Brain pericyte (primary cell): ENCODE data around the gene CTAG1A.
"Not testable (repeated sequence)": the region's sequence is repeated elsewhere in the genome, so short reads cannot be mapped to it uniquely, and the experiment has no call there.

ENCODE experiments used
- DNase-seq: peaks from one replicate; pipeline ENCODE4 v3.0.0-alpha.2; 2012; ENCODE audit warnings: low read depth, low spot score

The CTAG1A gene

DNA sequence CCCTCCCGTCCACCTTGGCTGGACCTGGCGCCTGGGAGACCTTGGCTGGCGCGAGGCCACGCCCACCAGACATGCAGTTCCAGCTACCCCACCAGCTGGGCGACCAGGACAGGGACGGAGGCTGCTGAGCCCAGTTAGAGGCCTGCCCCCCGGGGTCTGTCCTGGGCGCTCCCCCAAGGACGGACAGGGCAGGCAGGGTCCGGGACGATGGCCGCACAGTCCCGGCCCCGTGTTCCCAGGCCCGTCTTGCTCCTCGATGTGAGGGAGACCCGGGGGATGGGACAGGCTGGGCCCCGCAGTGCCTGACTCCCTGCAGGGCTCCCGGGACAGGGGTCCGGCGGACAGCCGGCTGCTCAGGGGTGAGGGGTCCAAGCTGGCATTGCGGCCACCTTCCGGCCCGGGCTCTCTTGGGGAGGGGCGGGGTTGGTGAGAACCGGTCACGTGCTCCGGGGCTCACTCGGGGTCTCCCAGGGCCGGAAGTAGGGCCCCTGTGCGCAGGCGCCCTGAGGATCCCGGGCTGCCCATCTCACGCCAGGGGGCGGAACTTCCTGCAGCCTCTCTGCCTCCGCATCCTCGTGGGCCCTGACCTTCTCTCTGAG, at the start of gene CTAG1A:
Gene CTAG1A, plus strand, starts transcription at position 549 of the 599 bp plus-strand sequence. CDS start 74 bp downstream, outside the sequence.
- DNase-seq, result not testable (repeated sequence)

- DNase-seq, result no peak
These were observed 49.0 kb upstream of the CTAG1A start for GRCh38 chrX:154535892-154536291.

DNA sequence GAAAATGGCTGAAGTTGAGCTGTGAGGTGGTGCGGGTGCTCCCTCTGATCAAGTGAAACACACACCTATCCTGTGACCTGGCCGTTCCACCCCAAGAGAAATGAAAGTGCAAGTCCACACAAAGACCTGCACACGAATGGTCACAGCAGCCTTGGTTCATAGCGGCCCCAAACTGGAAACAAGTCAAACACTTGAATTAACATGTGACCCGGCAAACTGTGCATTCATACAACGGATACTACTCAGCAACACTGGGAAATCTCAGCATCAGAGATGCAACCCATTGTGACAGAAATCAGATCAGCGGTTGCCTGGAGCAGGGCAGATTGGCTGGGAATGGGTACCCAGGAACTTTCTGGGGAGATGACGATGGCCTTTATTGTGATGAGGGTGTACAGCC, 45.9 kb upstream of the CTAG1A start:
- DNase-seq, result no peak

- not testable (repeated sequence) for DNase-seq
These were observed 44.6 kb upstream of the CTAG1A start for GRCh38 chrX:154540365-154540764.

GRCh38 chrX:154540897-154541535, 43.9 kb upstream of the CTAG1A start:
- DNase-seq, result no peak

- DNase-seq, result no peak
These were observed 43.4 kb upstream of the CTAG1A start for GRCh38 chrX:154541589-154541895.

GRCh38 chrX:154541896-154542722, 42.8 kb upstream of the CTAG1A start:
- peak; percentile 80 for DNase-seq

- DNase-seq, result no peak
These were observed 42.1 kb upstream of the CTAG1A start for GRCh38 chrX:154542723-154543424.

GRCh38 chrX:154545673-154546274, 39.2 kb upstream of the CTAG1A start:
- DNase-seq, result no peak

DNA sequence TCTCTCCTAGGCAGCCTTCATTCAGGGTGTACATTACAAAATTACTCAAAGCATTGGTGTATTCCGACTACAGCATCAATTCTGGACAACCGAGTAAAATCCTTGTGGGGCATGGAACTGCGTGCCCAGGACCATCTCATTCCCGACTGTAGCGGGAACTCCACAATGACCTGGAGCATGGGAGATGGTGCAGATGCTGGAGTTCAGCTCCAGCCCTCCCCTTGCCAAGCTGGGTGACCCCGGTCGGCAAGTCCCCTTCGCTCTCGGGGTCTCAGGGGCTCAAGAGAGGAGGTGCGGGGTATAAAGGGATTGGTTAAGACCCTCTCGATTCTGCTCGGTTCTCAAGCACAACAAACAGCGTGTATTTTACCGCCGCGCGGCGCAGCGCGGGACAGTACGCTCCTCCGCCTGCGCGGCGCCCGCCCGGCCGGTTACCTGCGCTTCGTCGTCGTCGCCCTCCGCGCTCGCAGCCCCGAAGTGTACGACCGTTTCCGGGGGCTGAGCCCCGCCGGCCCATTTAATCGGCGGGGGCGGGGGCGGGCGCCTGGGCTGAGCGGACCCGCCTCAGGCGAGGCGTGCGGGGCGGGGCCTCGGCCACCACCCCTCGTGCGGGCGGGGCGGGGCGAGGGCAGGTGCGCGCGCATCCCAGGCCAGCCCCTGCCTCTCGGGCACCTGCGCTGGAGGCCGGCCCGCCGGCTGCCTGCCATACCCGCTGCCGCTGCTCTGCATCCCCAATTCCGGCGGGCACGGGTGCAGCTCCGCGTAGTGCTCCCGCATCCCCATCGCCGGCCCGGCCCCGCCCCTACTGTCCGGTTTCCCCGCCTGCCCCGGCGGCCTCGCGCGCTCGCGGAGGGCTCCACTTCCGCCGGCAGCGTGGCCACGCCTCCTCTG, 38.3 kb upstream of the CTAG1A start, which contains the start of gene G6PD:
Gene G6PD, minus strand, starts transcription at position 493 of the 891 bp plus-strand sequence. CDS start 691 bp downstream, outside the sequence.
- DNase-seq, result no peak

DNA sequence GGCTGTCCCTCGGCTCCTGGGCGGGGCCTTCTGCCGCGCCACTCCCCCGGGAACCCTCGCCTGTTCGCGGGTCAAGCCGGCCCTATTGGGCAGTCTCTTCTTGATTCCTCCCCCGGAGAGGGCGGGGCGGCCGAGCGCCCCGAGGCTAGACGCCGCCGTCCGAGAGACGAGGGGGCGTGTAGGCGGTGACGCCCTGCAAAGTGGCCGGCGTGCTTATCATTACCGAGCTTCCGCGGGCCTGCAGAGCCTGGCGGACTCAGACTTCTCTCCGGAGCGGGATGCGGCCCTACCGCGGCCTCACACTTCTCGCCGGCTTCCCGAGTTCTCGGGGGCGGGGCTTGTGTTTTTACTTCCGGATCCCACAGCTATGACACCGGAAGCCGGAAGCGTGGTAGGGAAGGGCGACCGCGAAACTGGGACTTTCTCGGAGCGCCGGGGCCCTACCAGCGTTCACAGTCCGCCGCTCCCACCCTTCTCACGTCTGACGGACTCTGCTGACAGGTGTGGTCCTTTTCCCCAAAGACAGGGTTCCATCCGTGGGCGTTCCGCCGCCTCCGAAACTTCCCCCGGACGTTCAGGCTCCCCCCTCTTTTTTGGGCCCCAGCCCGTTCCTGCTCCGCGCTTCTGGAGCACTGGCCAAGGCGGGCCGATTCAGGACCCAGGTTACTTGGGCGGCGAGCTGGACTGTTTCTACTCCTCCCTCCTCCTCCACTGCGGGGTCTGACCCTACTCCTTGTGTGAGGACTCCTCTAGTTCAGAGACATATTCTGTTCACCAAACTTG, 37.5 kb upstream of the CTAG1A start, which contains the start of gene IKBKG:
Gene IKBKG, plus strand, starts transcription at position 376 of the 783 bp plus-strand sequence. CDS start 4,383 bp downstream, outside the sequence.
- DNase-seq, result peak; percentile 75

DNA sequence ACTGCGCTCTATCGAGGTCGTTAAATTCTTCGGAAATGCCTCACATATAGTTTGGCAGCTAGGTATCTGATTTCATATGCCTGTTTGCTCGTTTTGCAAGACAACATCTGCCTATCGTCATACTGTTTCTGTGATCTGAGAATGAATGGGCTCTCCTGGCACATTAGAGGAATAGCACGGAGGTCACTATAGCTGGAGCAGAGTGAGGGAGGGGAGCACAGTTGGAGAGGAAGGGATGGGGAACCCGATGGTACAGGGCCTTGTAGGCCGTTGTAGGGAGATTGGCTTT, 37.0 kb upstream of the CTAG1A start:
- DNase-seq, result no peak

- no peak for DNase-seq
These were observed 35.2 kb upstream of the CTAG1A start for GRCh38 chrX:154549766-154550165.

GRCh38 chrX:154552112-154552806, 32.7 kb upstream of the CTAG1A start:
- DNase-seq, result not testable (repeated sequence)

- DNase-seq, result not testable (repeated sequence)
These were observed 26.8 kb upstream of the CTAG1A start for GRCh38 chrX:154558060-154558690.

DNA sequence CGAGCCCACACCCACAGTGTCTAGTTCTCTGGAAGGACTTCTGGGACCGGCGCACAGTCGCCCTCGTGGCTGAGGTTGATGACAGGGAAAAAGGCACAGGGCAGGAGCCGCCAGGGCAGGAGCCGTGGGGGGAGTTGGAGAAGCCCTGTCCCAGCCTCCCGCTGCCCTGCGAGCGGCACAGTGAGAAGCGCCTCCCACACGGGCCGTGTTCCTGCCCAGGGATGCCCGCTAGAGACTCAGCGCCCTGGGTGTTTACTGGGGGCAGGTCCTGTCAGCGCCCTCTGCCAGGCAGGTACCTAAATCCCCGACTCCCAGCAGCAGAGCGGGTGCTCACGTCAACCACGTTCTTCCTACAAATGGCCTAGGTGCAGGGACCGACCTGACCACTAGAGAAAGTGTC, 26.0 kb upstream of the CTAG1A start:
- DNase-seq, result not testable (repeated sequence)

GRCh38 chrX:154560326-154560725, 24.6 kb upstream of the CTAG1A start:
- DNase-seq, result not testable (repeated sequence)

DNA sequence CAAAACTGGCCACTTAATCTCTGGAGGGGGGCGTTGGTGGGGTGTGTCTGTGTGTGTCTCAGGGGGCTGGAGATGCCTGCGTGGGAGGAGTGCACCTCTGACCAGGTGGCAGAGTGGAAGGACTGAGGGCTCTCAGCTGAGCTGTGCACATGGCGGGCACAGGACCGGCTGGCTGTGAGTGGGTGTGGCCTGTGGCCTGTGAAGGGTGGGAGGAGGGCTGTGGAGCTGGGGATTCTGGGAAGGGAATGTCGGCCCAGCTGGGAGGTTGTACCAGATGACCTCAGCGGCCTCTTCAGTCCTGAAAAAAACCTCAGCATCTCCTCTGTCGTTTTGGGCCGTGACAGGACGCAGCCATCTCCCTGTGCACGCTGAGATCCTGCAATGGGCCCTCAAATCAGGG, 22.6 kb upstream of the CTAG1A start:
- not testable (repeated sequence) for DNase-seq

- DNase-seq, result not testable (repeated sequence)
These were observed 14.6 kb upstream of the CTAG1A start for GRCh38 chrX:154570361-154570760.
